ENCODE results near the gene SMCO4.

The SMCO4 gene

GRCh38 chr11:93526641-93527583 is 16.3 kb downstream of the SMCO4 start:
- DNase-seq, result no peak

DNA sequence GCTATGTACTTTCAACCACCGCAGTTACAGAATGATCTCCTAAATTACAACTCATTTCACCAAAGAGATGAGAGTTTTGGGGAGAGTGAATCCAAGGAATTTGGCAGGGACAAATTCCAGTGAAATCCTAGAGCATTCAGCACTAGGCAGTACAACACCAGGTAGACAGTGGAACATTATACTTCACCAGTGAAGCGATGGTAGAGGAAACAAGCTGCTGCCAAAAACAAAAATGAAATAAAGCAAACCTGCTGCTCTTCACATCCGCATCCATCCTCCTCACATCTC is 16.9 kb downstream of the SMCO4 start:
- DNase-seq, result no peak

DNA sequence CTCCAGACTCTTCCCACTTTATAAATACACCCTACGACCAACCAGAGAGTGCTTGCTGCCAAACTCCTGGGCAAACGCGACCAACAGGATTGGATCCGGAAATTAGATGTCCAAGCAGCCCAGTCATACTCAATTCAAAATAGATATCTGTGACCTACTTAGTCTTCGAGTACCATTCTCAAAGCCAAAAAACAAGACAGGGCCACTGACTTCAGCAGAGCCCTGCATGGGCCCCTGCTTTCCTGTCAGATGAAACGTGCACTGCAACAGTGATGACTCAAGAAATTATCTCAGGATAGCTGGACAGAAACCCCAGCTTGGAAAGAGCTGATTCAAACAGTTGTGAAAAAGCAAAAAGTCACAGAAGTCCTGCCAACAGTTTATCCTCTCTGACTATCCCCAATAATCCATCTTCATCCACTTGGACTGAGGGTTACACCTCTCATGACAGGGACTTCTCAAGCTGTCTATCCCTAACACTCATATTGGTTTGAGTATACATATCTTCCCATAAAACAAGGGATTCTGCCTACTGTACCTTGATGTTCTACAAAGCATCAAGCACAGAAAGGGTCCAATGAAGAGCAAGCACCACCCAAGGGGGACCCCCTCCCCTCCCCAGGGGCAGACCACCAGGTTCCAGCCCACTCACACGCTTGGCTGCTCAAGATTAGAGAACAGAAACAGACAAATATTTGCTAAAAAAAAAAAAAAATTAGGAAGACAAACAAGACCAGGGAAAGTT is 17.4 kb downstream of the SMCO4 start:
- DNase-seq, result no peak

- no peak for DNase-seq
Measured at GRCh38 chr11:93524858-93525257, 18.3 kb downstream of the SMCO4 start.

DNA sequence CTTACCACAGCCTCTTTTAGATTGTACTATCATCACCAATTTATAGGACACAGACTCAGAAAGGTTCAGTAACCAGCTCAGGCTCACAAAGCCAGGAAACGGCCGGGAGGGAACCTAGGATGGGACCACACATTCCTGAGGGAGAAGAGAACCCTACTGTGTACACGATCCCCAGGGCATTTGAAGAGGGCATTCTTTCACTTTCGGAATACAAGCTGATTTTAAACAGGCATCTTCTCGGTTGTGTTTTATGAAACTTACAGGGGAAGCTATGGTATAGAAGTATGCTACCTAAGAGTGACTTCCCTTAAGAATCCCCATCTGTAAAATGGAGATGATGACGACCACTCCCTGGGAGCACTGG is 19.0 kb downstream of the SMCO4 start:
- DNase-seq, result no peak

GRCh38 chr11:93520726-93521509 is 22.3 kb downstream of the SMCO4 start:
- DNase-seq, result no peak

DNA sequence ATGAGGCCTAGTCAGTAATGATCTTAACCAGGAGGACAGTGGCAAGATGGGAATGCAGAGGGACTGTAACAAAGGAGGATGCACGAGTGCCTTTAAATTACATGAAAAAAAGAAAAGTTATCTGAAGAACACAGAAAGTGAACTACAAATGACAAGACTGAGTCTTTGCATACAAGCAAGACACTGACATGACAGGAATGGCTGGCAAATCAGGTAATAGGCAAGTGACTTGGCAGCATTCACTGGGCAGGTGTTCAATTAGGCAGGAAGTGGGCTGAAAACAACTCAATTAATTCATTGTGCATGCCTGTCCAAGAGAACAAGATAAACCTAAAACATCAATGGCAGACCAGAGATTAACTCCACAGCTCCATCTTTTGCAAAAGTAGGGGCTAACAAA is 24.0 kb downstream of the SMCO4 start:
- DNase-seq, result no peak

DNA sequence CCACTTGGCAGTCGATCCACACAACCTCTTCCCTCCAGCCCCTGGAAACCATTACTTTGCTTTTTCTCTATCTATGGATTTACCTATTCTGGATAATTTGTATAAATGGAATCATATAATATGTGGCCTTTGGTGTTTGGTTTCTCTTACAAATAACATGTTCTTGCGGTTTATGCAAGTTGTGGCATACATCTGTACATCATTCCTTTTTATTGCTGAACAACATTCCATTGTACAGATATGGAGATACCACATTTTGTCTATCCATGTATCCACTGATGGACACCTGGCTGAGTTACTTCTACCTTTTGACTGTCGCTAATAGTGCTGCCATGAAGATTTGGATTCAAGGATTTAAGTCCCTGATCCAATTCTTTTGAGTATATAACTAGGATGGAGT is 25.1 kb downstream of the SMCO4 start:
- DNase-seq, result no peak

- DNase-seq, result no peak
Measured at GRCh38 chr11:93517611-93518010, 25.6 kb downstream of the SMCO4 start.

DNA sequence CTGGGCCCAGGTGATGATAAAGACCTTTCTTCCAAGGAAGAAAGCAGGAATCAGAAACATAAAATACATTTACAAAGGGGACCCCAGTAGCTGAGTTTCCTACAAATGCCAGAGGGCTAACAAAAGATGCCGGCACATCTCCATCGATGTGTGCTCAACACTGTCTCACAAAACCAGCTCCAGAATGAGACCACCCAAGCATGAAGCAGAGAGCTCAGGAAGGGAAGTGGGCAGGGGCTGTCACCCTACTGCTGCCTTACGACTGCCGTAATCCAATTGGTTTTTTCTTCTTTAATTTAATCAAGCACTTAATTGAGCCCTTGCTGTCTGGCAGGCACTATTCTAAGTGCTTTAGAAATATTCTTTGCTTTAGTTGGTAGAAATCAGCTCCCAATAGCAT is 26.1 kb downstream of the SMCO4 start:
- DNase-seq, result no peak

DNA sequence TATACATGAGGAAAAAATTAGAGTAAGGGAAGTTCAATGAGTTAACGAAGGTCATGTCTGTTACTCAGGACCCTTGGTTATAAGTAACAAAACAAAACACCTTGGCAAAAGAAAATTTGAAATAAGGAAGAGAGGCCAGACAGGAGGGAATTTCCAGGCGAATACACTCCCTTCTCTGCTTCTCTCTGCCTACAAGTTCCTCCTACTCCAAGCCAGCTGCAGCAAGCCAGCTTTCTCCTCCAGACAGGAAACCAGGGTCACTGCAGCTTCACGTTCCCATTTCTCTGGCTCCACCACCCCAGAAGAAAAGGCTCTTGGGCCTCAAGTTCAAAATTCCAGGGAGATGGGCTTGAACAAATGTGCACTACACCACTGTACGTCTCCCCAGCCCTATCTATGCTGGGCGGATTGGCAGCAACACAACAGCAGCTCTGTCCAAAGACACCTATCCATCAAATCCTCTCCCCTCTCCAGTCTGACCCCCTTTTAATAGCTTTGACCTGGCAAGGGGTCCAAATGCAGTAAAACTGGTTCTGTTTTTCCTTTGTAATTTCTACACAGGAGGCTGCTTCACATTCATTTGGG is 27.7 kb downstream of the SMCO4 start:
- no peak for DNase-seq

DNA sequence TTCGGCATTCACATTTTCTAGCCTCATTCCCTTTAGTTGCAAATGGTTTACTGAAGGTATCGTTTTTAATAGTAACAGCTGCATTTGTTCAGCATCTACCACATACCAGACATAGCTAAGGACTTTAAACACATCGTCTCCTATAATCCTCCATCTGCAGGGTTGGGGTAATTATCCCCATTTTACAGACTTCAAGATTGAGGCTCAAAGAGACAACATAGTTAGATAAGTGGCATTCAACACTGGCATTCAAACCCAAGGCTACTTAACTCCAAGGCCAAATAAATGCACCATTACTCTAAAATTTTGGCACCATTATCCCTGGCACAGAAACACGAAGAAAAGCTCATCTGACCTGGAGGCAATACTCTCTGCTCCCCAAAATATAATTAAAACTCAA is 28.5 kb downstream of the SMCO4 start:
- DNase-seq, result no peak

DNA sequence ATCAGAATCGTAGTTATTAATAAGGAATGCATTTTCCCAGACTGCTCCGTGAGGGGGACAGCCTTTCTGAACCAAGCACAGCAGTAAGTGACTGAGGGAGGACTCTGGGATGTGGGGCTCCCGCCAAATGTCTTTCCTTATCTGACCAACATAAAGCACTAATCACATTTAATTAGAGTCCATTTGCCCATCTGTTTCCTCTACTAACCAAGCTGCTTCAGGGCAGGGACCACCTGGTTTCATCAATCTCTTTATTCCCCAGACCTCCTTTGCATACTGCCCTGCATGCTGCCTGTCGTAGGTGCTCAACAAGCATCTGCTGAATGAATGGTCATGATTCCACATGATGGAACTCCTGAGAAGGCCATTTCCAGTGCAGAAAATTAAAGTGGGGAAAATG is 29.4 kb downstream of the SMCO4 start:
- DNase-seq, result no peak

GRCh38 chr11:93512949-93513667 is 30.1 kb downstream of the SMCO4 start:
- no peak for DNase-seq

DNA sequence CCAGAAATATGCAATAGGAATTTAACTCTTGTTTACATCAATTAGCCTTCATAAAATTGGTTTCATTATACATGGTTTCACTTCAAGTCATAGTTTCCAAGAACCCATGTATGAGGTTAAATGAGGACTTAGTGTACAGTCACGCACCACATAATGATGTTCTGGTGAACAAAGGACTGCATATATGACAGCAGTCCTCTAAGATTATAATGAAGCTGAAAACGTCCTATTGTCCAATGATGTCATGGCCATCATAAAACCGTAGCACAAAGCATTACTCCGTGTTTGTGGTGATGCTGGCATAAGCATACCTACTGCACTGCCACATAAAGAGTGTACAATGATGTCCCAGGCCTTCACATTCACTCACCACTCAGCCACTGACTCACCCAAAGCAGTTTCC is 31.1 kb downstream of the SMCO4 start:
- no peak for DNase-seq

DNA sequence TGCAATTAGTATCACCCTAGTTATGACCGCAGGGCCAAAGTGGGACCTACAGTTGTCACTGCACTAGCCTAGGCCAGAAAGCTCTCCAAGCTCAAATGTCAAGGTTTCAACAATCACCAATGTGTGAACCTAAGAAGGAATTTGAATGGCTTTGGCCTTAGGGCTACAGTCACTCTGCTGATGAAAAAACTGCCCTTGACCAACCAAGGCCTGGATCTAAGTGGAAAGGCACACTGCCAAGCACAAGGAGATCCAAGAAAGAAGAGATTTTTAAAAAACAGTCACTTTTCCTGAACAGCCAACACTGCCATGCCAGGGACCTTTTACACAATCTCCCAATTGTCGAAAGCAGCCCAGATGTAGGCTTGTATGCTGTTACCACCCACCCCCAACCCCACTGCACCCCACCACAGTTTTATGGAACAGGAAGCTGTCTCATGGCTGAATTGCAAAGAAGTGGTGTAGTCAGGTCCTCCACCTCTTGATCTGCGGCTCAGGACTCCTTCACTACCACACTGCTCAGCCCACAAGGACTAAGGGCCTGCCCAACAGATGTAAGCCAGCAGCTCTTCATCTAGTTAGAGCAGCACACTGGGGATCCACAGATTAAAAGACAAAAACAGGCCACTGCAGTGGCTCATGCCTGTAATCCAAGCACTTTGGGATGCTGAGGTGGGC is 32.9 kb downstream of the SMCO4 start:
- DNase-seq, result no peak

- DNase-seq, result no peak
Measured at GRCh38 chr11:93507517-93507916, 35.7 kb downstream of the SMCO4 start.

GRCh38 chr11:93505703-93506102 is 37.5 kb downstream of the SMCO4 start:
- no peak for DNase-seq

DNA sequence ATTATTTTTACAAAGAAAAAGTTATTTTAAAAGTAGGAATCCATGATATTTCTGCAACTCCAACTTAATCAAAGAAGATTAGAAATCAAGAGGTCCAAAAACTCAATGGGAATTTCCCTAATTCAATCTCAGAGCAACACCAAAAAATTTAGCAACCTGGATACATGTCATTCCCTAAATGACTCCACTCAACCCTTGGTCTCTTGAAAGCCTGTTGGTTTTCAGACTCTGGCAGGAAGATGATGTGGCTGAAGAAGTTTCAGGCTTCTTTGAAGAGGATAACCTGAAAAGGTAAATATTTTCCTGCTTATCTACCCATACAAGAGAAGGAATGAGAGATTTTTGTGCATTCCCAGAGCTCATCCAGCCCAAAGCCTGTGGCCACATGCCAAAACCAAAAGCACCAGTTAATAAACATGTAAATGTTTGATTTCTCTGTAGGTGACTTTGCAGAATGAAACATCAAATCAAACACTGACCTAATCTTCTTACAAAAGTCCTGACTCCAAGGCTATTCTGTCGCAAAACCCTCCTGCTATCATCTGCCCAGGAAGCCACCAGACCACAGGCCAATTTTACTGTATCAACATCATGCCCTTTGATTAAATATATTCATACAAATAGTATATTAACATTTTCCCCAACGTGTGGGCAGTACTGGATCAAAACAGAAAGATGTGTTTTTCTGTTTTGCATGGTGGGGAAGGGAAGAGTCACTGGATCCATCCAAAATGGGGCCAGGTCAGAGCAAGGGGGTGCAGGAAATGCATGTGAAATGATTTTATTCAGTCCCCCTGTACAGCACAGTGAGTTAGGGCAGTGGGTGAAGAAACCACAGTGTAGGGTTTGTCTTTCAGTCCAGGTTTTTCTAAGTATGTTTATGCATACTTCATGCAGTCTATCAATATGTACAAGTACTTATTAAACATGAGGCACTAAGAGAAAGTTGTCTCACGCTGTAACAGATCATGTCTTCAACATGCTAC is 38.8 kb downstream of the SMCO4 start:
- DNase-seq, result no peak

DNA sequence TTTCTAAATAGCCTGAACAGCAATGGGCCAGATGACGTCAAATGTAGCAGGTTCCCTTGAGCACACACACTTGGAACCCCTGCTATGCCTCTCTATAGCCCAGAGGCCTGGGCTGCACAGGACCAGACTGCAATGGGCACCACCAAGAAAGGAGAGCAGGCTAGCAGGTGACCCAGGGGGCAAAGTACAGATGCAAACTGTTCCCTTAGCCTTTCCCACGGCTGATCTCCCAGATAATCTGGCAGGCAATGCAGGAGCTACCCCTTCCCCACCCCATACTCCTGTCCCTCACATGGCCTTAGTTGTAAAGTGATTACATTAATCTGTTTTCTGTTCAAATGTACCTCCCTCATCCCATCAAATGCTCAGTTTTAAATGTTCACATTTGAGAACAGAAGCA is 41.3 kb downstream of the SMCO4 start:
- DNase-seq, result no peak

DNA sequence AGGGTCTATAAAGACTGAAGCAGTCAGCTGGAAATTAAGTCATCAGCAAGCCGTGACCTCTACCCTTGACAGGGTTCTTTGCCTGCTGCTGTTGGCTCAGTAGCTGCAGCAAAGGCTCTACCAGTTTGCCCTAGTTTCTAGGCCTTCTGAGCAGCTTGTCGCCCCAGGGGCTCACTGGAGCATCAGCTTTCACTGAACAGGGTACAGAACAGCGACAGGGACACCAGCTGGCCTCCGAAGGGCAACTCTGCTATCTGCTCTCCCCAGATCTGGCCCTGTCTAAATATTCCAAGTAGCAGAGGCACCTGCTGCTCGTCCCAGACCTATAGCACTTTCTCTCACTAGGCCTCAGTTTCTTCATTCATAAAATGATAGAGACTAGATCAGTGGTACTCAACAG is 42.4 kb downstream of the SMCO4 start:
- DNase-seq, result no peak

Measured in CD4-positive, alpha-beta T cell treated with Interleukin-15 for 1 hour (primary cell).